Ovary (tissue), 3 donors: ENCODE data around the gene CRYGN.

ENCODE experiments used
- EP300 ChIP-seq: sonication (generic); formaldehyde crosslinking; IDR thresholded peaks from one replicate; pipeline ENCODE4 v1.6.1; 2017; ENCODE audit warnings: antibody characterized with exemption
- POLR2A ChIP-seq: fragments of 450-650 bp; IDR thresholded peaks from one replicate; pipeline ENCODE4 v1.6.1; 2017; ENCODE audit warnings: antibody characterized with exemption, mild to moderate bottlenecking, moderate library complexity
- TF ChIP-seq, protein P1 (sequence below), 3 donors: fragments of 450-650 bp in 2 of 3; fragments of 200-600 bp in 1 of 3; IDR thresholded peaks; one replicate each; pipeline versions ENCODE4 v1.5.1 to v1.8.0; 2016 to 2022; ENCODE audit warnings: antibody characterized with exemption in 3 of 3, mild to moderate bottlenecking in 1 of 3
- donor health status: DM: no; HTN: no; CAD: no.

GRCh38 chr7:151454932-151455530, 15.1 kb upstream of the CRYGN start:
- TF ChIP-seq, protein P1, sequence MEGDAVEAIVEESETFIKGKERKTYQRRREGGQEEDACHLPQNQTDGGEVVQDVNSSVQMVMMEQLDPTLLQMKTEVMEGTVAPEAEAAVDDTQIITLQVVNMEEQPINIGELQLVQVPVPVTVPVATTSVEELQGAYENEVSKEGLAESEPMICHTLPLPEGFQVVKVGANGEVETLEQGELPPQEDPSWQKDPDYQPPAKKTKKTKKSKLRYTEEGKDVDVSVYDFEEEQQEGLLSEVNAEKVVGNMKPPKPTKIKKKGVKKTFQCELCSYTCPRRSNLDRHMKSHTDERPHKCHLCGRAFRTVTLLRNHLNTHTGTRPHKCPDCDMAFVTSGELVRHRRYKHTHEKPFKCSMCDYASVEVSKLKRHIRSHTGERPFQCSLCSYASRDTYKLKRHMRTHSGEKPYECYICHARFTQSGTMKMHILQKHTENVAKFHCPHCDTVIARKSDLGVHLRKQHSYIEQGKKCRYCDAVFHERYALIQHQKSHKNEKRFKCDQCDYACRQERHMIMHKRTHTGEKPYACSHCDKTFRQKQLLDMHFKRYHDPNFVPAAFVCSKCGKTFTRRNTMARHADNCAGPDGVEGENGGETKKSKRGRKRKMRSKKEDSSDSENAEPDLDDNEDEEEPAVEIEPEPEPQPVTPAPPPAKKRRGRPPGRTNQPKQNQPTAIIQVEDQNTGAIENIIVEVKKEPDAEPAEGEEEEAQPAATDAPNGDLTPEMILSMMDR (IDR thresholded peaks at IDR 0.05) = no peak
- TF ChIP-seq POLR2A (no peak), EP300 (no peak)
